DMS153 treated with DMSO at 0.1 percent for 48 hours (cell line): ENCODE measurements around the gene VPS4B.
"Not testable (repeated sequence)": the region's sequence is repeated elsewhere in the genome, so short reads cannot be mapped to it uniquely, and the experiment has no call there.

Experiments
- DNase-seq: peaks from one replicate; lab custom pipeline; 2025; ENCODE audit not compliant: unreplicated experiment; lab: John Stamatoyannopoulos, UW

Gene VPS4B

GRCh38 chr18:63373161-63373560, 49.1 kb downstream of the VPS4B start:
- DNase-seq: no peak

- no peak for DNase-seq
Observed at GRCh38 chr18:63368611-63369010, 53.7 kb downstream of the VPS4B start.

- peak; percentile 96 for DNase-seq
Observed at GRCh38 chr18:63367053-63367953, 55.0 kb downstream of the VPS4B start, which contains the start of gene KDSR. Gene KDSR (minus strand): TSS chr18:63367206. CDS start chr18:63367118, 88 bp downstream.

GRCh38 chr18:63366213-63367052, 55.8 kb downstream of the VPS4B start:
- peak; percentile 41 for DNase-seq

- DNase-seq: no peak
Observed at GRCh38 chr18:63365876-63366212, 56.4 kb downstream of the VPS4B start.

GRCh38 chr18:63363951-63364350, 58.3 kb downstream of the VPS4B start:
- DNase-seq: no peak

- DNase-seq: not testable (repeated sequence)
Observed at GRCh38 chr18:63363420-63363819, 58.9 kb downstream of the VPS4B start.

- DNase-seq: no peak
Observed at GRCh38 chr18:63356272-63356896, 65.9 kb downstream of the VPS4B start.

GRCh38 chr18:63350230-63350629, 72.0 kb downstream of the VPS4B start:
- DNase-seq: no peak

- no peak for DNase-seq
Observed at GRCh38 chr18:63348508-63349136, 73.7 kb downstream of the VPS4B start.

GRCh38 chr18:63346480-63347183, 75.6 kb downstream of the VPS4B start:
- DNase-seq: no peak

- DNase-seq: no peak
Observed at GRCh38 chr18:63346031-63346430, 76.2 kb downstream of the VPS4B start.

- DNase-seq: no peak
Observed at GRCh38 chr18:63344918-63345317, 77.4 kb downstream of the VPS4B start.

- no peak for DNase-seq
Observed at GRCh38 chr18:63344263-63344662, 78.0 kb downstream of the VPS4B start.

GRCh38 chr18:63342206-63342605, 80.1 kb downstream of the VPS4B start:
- DNase-seq: no peak

- DNase-seq: no peak
Observed at GRCh38 chr18:63339920-63340484, 82.3 kb downstream of the VPS4B start.
